Measurements from ENCODE around the gene CPEB4.
A peak's percentile ranks its signal among the peaks of the same experiment; 100 is the strongest.

The CPEB4 gene

GRCh38 chr5:173885475-173886010, 2.6 kb upstream of the CPEB4 start:
- peak; percentile 29 to 56 for DNase-seq

GRCh38 chr5:173886150-173886549, 2.0 kb upstream of the CPEB4 start:
- no peak for DNase-seq

- peak in 1 of 2 donors; percentile 17 for DNase-seq
Measured at GRCh38 chr5:173888473-173889131, 453 bp downstream of the CPEB4 start.

- DNase-seq, result no peak
Measured at GRCh38 chr5:173890195-173890991, 2.2 kb downstream of the CPEB4 start.

GRCh38 chr5:173891308-173892116, 3.4 kb downstream of the CPEB4 start:
- no peak for DNase-seq

- no peak for DNase-seq
Measured at GRCh38 chr5:173893192-173893561, 5.0 kb downstream of the CPEB4 start.

- no peak for DNase-seq
Measured at GRCh38 chr5:173895401-173896165, 7.4 kb downstream of the CPEB4 start.

- DNase-seq, result no peak
Measured at GRCh38 chr5:173896631-173897030, 8.5 kb downstream of the CPEB4 start.

- DNase-seq, result no peak
Measured at GRCh38 chr5:173901705-173902104, 13.6 kb downstream of the CPEB4 start.

GRCh38 chr5:173902334-173902733, 14.2 kb downstream of the CPEB4 start:
- no peak for DNase-seq

- DNase-seq, result no peak
Measured at GRCh38 chr5:173902743-173903142, 14.6 kb downstream of the CPEB4 start.

- no peak for DNase-seq
Measured at GRCh38 chr5:173903396-173904140, 15.4 kb downstream of the CPEB4 start.

- DNase-seq, result no peak
Measured at GRCh38 chr5:173904151-173904550, 16.0 kb downstream of the CPEB4 start.

GRCh38 chr5:173907284-173907683, 19.1 kb downstream of the CPEB4 start:
- DNase-seq, result no peak

- no peak for DNase-seq
Measured at GRCh38 chr5:173907686-173908371, 19.7 kb downstream of the CPEB4 start.

- DNase-seq, result no peak
Measured at GRCh38 chr5:173909199-173909598, 21.1 kb downstream of the CPEB4 start.

- no peak for DNase-seq
Measured at GRCh38 chr5:173910215-173910614, 22.1 kb downstream of the CPEB4 start.

- no peak for DNase-seq
Measured at GRCh38 chr5:173911623-173912022, 23.5 kb downstream of the CPEB4 start.

- no peak for DNase-seq
Measured at GRCh38 chr5:173913686-173914321, 25.7 kb downstream of the CPEB4 start.

- no peak for DNase-seq
Measured at GRCh38 chr5:173915310-173916014, 27.3 kb downstream of the CPEB4 start.

Data from CD4-positive, alpha-beta T cell treated with Interferon alpha-2 for 1 hour (primary cell).